Measurements from ENCODE around the gene MCFD2.
"Not testable (repeated sequence)": the region's sequence is repeated elsewhere in the genome, so short reads cannot be mapped to it uniquely, and the experiment has no call there.

MCFD2 gene

DNA sequence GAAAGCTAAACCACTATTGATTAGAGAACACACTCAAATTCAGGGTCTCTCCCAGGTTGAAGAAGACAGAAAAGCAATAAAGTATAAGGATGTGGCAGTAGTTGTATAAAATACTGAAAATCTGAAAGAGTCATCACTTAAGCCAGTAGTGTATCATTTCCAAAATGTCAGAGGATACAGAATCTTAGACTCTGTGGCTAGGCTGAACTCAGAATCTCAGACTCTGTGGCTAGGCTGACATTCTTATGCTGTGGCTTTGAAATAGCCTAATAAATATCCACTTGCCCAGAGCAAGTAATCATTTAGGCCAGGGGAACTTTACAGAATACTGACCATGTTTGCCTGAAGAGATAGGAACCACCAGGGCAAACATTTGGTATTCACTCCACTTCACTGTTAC lies 13.1 kb downstream of the MCFD2 start:
- DNase-seq (ENCODE audit: low read depth), result no peak

GRCh38 chr2:46901611-46902010 lies 14.0 kb downstream of the MCFD2 start:
- no peak for DNase-seq (ENCODE audit: low read depth)

DNA sequence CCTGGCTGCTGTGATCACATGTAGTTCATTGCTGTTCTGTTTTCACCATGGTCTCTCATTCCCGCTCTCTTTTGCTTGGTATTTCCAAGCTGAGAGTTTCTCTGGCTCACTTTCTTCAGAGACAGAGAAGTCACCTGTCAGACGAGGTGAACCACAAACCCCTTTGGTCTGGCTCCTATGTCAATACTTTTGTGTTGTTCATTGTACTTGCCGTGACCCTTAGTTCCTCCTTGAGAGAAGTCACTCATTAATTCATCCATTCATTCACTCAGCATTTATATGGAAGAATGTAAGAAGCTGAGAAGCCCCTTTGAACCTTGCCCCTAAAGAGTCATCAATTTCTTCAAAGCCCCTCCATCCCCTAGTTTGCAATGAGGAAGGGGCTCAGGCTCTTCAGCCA lies 15.2 kb downstream of the MCFD2 start:
- no peak for DNase-seq (ENCODE audit: low read depth)

DNA sequence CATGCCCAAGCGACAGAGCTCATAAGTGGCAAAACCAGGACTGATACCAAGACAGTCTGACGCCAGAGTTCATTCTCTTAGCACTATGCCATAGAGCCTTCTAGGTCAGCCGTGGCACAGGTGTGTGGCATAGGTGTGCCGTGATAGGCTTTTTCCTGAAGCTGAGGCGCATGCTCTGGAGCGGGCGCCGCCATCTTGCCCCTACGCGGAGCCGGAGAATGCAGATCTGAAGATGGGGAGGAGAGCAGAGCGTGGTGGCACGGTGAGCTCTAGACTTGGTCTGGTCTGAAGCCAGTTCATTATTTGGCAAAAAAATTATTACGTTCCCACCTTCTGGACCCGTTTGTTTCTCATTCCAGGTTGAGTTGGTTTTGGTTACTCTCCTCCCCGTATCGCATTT lies 16.6 kb downstream of the MCFD2 start:
- no peak for DNase-seq (ENCODE audit: low read depth)

DNA sequence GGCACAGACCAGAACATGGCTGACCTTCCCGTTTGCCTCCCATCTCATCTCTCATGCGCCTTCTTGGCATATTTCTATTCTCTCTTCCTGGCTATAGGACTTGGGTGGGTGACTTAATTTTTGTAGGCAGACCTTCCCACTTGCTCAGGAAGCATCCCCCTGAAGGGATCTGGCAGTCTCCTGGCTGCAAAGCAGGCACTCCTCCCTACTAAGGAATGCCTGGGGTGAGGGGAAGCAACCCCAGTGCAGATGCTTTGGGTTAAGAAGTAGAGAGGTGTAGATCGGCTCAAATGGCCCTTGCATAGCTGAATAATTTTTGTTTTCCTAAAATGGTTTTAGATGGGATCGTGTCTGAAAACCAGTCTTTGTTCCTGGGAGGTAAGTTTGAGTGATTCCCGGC lies 17.6 kb downstream of the MCFD2 start:
- DNase-seq (ENCODE audit: low read depth), result no peak

DNA sequence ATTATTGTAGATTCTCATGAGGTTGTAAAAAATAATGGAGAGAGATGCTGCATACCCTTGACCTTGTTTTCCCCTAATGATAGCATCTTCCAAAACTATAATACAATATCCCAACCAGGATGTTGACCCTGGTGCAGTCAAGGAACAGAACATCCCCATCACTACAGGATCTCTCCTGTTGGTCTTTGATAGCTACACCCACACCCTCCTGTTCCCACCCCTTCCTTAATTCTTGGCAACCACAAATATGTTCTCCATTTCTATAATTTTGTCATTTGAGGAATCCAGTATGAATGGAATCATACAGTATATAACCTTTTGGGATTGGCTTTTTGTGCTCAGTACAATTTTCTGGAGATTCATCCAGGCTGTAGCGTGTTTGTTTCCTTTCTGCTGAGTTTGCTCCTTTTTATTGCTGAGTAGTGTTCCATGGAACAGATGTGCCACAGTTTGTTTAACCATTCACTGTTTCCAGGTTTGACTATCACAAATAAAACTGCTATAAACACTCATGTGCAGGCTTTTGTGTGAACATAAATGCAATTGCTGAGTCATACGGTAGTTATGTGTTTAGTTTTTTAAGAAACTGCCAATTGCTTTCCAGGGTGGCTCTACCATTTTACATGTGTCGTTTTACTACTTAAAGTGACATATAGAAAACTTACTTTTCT lies 22.2 kb downstream of the MCFD2 start:
- no peak for DNase-seq (ENCODE audit: low read depth)

- no peak for DNase-seq (ENCODE audit: low read depth)
These were observed 23.6 kb downstream of the MCFD2 start for GRCh38 chr2:46891956-46892553.

- DNase-seq (ENCODE audit: low read depth), result no peak
These were observed 27.1 kb downstream of the MCFD2 start for GRCh38 chr2:46888421-46888952.

GRCh38 chr2:46887028-46887885 lies 28.3 kb downstream of the MCFD2 start:
- DNase-seq (ENCODE audit: low read depth), result no peak

- no peak for DNase-seq (ENCODE audit: low read depth)
These were observed 29.2 kb downstream of the MCFD2 start for GRCh38 chr2:46886268-46887027.

DNA sequence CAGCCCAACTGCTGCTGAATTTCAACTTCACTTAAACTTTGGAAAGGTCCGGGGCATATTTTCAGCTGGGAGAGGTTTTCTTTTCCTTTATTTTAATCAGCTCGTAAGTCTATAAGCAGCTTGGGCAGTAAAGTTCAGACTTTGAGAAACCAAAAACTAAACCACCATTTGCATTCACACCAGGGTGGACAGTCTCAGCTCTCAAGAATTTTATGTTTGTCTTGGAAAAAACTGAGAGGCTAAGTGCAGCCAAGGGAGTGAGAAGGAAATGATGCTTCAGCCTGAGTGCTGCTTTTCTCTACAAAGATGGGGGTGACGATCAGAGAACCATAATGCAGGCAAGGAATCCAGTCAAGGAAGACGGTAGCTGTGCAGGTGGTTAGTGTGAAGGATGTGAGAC lies 30.2 kb downstream of the MCFD2 start:
- no peak for DNase-seq (ENCODE audit: low read depth)

- DNase-seq (ENCODE audit: low read depth), result no peak
These were observed 36.1 kb downstream of the MCFD2 start for GRCh38 chr2:46879511-46879910.

DNA sequence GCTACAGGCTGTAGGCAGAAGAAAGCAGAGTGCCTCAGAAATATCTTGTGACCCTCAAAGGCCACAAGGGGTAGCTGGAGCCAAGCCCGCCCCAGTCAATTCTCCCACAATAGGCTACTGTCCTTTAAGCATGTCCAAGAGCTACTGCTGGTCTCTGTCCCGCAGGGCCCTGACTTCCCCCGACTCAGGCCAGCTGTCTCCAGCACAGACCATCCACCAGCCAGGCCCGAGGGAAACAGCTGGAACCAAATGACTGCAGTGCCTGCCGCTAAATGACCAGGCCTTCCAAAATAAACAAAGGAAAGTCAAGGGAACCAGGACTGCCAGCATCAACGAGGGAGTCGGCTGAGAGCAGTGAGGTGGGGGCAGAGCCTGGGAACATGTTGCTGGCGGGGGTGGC lies 36.7 kb downstream of the MCFD2 start:
- no peak for DNase-seq (ENCODE audit: low read depth)

DNA sequence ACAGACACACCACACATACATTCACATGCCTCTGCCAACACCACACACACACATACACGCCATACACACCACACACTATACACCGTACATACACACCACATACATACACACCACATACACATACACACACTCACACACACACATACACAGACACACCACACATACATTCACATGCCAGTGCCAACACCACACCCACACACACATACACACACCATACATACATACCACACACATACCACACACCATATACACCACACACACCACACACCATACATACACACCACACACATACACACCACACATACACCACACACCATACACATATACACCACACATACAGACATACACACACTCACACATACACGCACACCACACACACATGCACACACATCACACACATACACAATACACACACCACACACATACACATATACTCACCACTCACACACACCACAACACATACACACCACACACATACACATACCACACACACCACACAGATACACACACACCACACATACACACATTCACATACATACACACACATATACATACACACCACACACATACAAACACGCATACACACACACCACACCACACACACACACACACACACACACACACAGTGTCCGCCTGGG lies 37.2 kb downstream of the MCFD2 start:
- DNase-seq (ENCODE audit: low read depth), result no peak

- no peak for DNase-seq (ENCODE audit: low read depth)
These were observed 37.9 kb downstream of the MCFD2 start for GRCh38 chr2:46877619-46878113.

- peak; percentile 76 for DNase-seq (ENCODE audit: low read depth)
These were observed 38.7 kb downstream of the MCFD2 start for GRCh38 chr2:46876741-46877384.

DNA sequence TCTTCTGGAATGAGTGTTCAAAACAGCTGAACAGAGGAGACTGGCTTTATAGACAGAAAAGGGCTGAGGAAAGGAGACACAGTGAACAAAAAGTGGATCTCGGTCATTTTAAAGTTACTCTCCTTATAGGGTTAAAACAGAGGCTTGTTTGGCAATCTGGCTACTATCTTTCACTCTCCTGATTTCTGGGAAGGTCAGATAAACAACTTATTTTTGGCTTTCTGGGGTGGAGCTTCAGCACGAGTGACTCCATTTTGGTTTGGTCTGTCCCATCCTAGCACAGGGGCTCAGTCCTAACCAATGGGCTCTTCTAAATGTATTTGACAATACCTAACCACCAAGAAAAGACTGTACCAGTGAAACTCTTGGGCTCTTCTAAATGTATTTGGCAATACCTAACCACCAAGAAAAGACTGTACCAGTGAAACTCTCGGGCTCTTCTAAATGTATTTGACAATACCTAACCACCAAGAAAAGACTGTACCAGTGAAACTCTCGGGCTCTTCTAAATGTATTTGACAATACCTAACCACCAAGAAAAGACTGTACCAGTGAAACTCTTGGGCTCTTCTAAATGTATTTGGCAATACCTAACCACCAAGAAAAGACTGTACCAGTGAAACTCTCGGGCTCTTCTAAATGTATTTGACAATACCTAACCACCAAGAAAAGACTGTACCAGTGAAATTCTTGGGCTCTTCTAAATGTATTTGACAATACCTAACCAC lies 39.5 kb downstream of the MCFD2 start:
- not testable (repeated sequence) for DNase-seq (ENCODE audit: low read depth)

DNA sequence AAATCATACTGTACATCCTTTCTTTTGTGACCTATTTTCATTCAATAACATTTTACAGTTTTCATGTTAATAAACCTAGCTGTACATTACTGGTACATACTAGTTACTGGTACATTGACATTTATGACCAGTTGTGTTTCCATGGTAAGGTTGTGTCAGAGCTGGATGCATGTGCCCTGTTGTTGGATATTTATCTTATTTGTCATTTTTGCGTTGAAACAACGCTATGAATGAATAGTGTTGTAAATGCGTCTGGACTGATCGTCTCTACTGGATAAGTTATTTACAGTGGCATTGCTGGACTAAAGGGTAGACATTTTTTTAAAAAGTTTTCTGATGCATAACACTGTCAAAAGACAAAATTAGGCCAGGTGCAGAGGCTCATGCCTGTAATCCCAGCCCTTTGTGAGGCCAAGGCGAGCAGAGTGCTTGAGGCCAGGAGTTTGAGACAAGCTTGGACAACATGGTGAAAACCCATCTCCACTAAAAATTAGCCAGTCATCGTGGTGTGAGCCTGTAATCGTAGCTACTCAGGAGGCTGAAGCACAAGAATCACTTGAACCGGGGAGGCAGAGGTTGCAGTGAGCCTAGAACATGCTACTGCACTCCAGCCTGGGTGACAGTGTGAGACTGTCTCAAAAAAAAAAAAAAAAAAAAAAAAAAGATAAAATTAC lies 40.2 kb downstream of the MCFD2 start:
- DNase-seq (ENCODE audit: low read depth), result no peak

GRCh38 chr2:46874236-46874929 lies 41.2 kb downstream of the MCFD2 start:
- DNase-seq (ENCODE audit: low read depth), result no peak
